Sigmoid colon (tissue), 7 donors: ENCODE measurements around the gene BDKRB1. TPM values are rescaled to one million over a fixed set of nuclear protein-coding genes. Genes with fewer than 3 reads are reported as not detected.

ENCODE experiments used
- DNase-seq: peaks from one replicate; pipeline ENCODE4 v3.0.0-alpha.2; 2019
- H3K27ac ChIP-seq, 4 donors: fragments of 200-600 bp; sonication (generic); one replicate each; pipeline ENCODE4 v1.5.1; 2016 to 2019; ENCODE audit warnings: mild to moderate bottlenecking in 1 of 4
- H3K27me3 ChIP-seq, 3 donors: fragments of 200-600 bp; sonication (generic); one replicate each; pipeline ENCODE4 v1.5.1; 2019; ENCODE audit warnings: mild to moderate bottlenecking in 1 of 3
- H3K36me3 ChIP-seq, 4 donors: fragments of 200-600 bp; sonication (generic); one replicate each; pipeline ENCODE4 v1.5.1; 2016 to 2019
- H3K4me1 ChIP-seq, 4 donors: fragments of 200-600 bp; sonication (generic); one replicate each; pipeline ENCODE4 v1.5.1; 2017 to 2019
- H3K4me3 ChIP-seq, 4 donors: fragments of 200-600 bp; sonication (generic); one replicate each; pipeline ENCODE4 v1.5.1; 2017 to 2019; ENCODE audit warnings: mild to moderate bottlenecking in 2 of 4, moderate library complexity in 1 of 4
- H3K9me3 ChIP-seq, 4 donors: fragments of 200-600 bp in 3 of 4; sonication (generic) in 3 of 4; one replicate each; pipeline versions ENCODE4 v1.5.1 to v1.6.1; 2013 to 2019
- EP300 ChIP-seq, 4 donors: sonication (generic); formaldehyde crosslinking; IDR thresholded peaks; one replicate each; pipeline ENCODE4 v1.6.1; 2017; ENCODE audit warnings: antibody characterized with exemption in 4 of 4
- POLR2A ChIP-seq, 2 donors: fragments of 450-650 bp; IDR thresholded peaks; one replicate each; pipeline ENCODE4 v1.6.1; 2016; ENCODE audit warnings: antibody characterized with exemption in 2 of 2, mild to moderate bottlenecking in 2 of 2, moderate library complexity in 2 of 2
- POLR2AphosphoS5 ChIP-seq, 4 donors: sonication (generic); formaldehyde crosslinking; IDR thresholded peaks; one replicate each; pipeline ENCODE4 v1.6.1; 2017; ENCODE audit warnings: antibody characterized with exemption in 4 of 4
- WGBS, 2 donors: extraction: QIAGEN DNeasy Blood & Tissue Kit; methylation state at CpG; one replicate each; pipeline ENCODE4 v1.1.7; 2013; 5-methylcytosine and 5-hydroxymethylcytosine counted together
- intact Hi-C: fragments of 100-400 bp; cut with DNase I; formaldehyde crosslinking; loops from one replicate; pipeline ENCODE4 v1.15.1; 2023
- polyA plus RNA-seq, 3 donors: library from polyadenylated mRNA; stranded (reverse); fragments of 200-250 nt; gene quantifications; one replicate each; pipeline ENCODE4 v1.2.3, GENCODE V29; 2013
- total RNA-seq, 4 donors: library from RNA; depleted of rRNA; stranded (reverse); fragments of >200 nt; gene quantifications; one replicate each; pipeline ENCODE4 v1.1.0, GENCODE V29; 2016
- TF ChIP-seq, protein P1 (sequence below), 4 experiments: fragments of 450-650 bp in 3 of 4; fragments of 200-600 bp in 1 of 4; IDR thresholded peaks; one replicate each; pipeline ENCODE4 v1.5.1; 2016 to 2019; ENCODE audit warnings: antibody characterized with exemption in 4 of 4, mild to moderate bottlenecking in 3 of 4, moderate library complexity in 2 of 4
- donor health status: healthy with polysubstance abuse.
- donor health status: Bipolar disorder and iron deficiency.
- donor health status: healthy.

Gene BDKRB1
- total and polyA plus RNA-seq, 7 donors, result 0.33 to 4.9 (median 2.4) TPM

DNA sequence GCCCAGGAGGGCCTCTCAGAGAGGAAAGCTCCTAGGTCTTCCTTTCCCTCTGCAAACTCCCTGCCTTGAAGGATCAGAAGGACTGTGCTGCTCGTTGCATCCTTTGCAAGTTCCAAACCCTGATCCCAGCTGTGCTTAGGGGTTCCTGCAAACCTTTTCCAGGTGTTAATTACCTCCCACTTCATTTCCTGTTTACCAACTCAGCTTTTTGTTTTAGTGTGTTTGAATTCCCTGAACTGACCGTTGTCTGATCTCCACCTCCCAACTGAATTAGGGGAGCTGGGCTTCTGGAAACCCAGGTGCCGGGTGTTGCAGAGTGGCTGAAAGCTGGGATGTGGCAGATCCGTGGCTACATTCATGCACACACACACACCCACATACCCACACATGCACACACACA is 20.6 kb upstream of the BDKRB1 start:
- no peaks in the 10 kb centered on the region for H3K9me3 ChIP-seq
- WGBS, 2 donors, result 28 to 41% methylated on average over 4 of the region's 4 CpGs
- no peaks in the 10 kb centered on the region for H3K27me3 ChIP-seq
- DNase-seq, result no peak
- TF ChIP-seq, protein P1, sequence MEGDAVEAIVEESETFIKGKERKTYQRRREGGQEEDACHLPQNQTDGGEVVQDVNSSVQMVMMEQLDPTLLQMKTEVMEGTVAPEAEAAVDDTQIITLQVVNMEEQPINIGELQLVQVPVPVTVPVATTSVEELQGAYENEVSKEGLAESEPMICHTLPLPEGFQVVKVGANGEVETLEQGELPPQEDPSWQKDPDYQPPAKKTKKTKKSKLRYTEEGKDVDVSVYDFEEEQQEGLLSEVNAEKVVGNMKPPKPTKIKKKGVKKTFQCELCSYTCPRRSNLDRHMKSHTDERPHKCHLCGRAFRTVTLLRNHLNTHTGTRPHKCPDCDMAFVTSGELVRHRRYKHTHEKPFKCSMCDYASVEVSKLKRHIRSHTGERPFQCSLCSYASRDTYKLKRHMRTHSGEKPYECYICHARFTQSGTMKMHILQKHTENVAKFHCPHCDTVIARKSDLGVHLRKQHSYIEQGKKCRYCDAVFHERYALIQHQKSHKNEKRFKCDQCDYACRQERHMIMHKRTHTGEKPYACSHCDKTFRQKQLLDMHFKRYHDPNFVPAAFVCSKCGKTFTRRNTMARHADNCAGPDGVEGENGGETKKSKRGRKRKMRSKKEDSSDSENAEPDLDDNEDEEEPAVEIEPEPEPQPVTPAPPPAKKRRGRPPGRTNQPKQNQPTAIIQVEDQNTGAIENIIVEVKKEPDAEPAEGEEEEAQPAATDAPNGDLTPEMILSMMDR (IDR thresholded peaks at IDR 0.05), result no peak
- TF ChIP-seq POLR2A (IDR thresholded peaks at IDR 0.05) (no peak), EP300 (IDR thresholded peaks at IDR 0.05) (no peak), POLR2AphosphoS5 (IDR thresholded peaks at IDR 0.05) (no peak)
- intact Hi-C loops, result no loop called here
- H3K36me3 ChIP-seq, result peaks cover 0 to 1% (median 0%) of the 10 kb centered on the region in 4 donors
- H3K4me3 ChIP-seq, result no peak overlapping the region
- H3K4me1 ChIP-seq, result peaks cover 0 to 21% (median 14%) of the 10 kb centered on the region in 4 donors
- no peak overlapping the region for H3K27ac ChIP-seq

DNA sequence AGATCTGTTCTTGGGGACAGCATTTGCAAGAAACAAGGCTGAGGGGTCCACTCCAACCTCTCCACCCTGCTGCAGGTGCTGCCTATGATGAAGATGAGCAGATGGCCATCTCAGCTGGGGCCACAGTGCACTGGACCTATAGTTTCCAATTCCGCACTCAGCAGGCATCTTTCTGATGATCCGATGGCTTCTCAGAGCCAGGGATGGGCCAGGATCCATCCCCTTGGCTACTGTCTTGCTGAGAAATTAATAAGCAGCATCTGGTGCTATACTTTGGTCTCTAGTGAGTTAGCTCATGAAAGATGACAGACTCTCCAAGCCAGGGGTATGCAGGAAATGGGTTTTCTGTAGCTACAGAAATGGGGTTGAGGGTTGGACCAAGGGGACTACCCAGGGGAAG is 18.4 kb upstream of the BDKRB1 start:
- peaks cover 0 to 21% (median 14%) of the 10 kb centered on the region in 4 donors for H3K4me1 ChIP-seq
- no peak for DNase-seq
- H3K36me3 ChIP-seq, result peaks cover 0 to 18% (median 4%) of the 10 kb centered on the region in 4 donors
- H3K9me3 ChIP-seq, result no peaks in the 10 kb centered on the region
- no peak overlapping the region for H3K4me3 ChIP-seq
- intact Hi-C loops, result no loop called here
- WGBS, 2 donors, result 96% methylated on average over 2 of the region's 2 CpGs
- TF ChIP-seq EP300 (IDR thresholded peaks at IDR 0.05) (no peak), POLR2AphosphoS5 (IDR thresholded peaks at IDR 0.05) (no peak), POLR2A (IDR thresholded peaks at IDR 0.05) (no peak)
- TF ChIP-seq, protein P1 (IDR thresholded peaks at IDR 0.05), result no peak
- H3K27me3 ChIP-seq, result no peaks in the 10 kb centered on the region
- H3K27ac ChIP-seq, result no peak overlapping the region

DNA sequence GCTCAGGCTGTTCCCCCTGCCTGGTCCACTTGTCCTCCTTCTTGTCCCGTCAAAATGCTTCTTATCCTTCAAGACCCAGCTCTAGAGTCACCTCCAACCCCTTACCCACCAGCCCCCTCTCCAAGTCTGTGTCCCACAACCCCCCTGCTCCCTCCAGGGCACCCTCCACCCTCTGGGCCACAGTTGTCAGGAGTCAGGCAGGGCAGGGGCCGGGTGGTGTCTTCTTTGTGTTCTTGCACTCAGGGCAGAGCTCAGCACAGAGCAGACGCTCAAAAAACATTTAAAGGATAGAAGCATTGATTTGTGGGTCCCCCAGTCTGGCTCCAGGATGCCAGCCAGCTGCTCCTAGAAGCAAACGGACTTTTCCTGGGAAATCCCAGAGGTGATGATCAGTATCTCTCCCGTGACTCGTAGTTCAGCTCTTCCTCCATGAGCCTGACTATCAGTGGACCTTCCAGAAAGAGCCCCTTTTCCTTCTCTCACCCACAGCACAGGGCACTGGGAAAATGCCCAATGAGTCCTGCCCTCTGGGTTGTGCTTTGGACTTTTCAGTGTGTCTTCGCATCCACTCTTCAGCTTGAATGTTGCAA is 17.2 kb upstream of the BDKRB1 start:
- intact Hi-C loops, result no loop called here
- TF ChIP-seq, protein P1 (IDR thresholded peaks at IDR 0.05), result no peak
- TF ChIP-seq POLR2AphosphoS5 (IDR thresholded peaks at IDR 0.05), result no peak
- TF ChIP-seq EP300 (IDR thresholded peaks at IDR 0.05), result no peak
- no peak for TF ChIP-seq POLR2A (IDR thresholded peaks at IDR 0.05)
- Histone ChIP-seq H3K4me1 (peaks cover 0 to 14% (median 10%) of the 10 kb centered on the region in 4 donors), H3K4me3 (no peak overlapping the region), H3K36me3 (peaks cover 0 to 18% (median 4%) of the 10 kb centered on the region in 4 donors), H3K27ac (no peak overlapping the region), H3K27me3 (no peaks in the 10 kb centered on the region), H3K9me3 (no peaks in the 10 kb centered on the region)
- WGBS, 2 donors, result 76 to 80% methylated on average over 7 of the region's 7 CpGs
- no peak for DNase-seq

DNA sequence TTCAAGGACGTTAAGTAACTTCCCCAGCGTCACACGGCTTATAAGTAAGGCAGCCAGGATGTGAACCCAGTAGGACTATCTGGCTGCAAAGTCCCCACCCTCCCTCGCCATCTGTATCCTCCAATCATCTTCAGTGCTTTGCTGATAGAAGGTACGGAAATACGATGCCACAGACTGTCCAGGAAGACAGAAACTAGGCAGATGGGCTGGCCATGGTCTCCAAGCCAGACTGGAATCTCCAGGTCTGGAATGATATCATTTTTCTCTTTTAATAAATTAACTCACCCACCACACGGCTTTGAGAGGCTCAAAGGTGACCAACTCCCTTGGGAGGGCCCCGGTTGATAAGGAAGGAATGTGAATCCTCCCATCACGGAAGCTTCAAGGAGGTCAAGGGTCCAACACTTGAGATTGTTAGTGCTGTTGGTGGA is 16.3 kb upstream of the BDKRB1 start:
- no peak overlapping the region for H3K27ac ChIP-seq
- no peaks in the 10 kb centered on the region for H3K27me3 ChIP-seq
- peaks cover 0 to 18% (median 4%) of the 10 kb centered on the region in 4 donors for H3K36me3 ChIP-seq
- DNase-seq, result no peak
- intact Hi-C loops, result no loop called here
- WGBS, 2 donors, result 18 to 57% methylated on average over 9 of the region's 9 CpGs
- H3K4me1 ChIP-seq, result peaks cover 0 to 10% (median 8%) of the 10 kb centered on the region in 4 donors
- no peaks in the 10 kb centered on the region for H3K9me3 ChIP-seq
- no peak overlapping the region for H3K4me3 ChIP-seq
- TF ChIP-seq, protein P1 (IDR thresholded peaks at IDR 0.05), result no peak
- TF ChIP-seq POLR2AphosphoS5 (IDR thresholded peaks at IDR 0.05) (no peak), POLR2A (IDR thresholded peaks at IDR 0.05) (no peak), EP300 (IDR thresholded peaks at IDR 0.05) (no peak)

DNA sequence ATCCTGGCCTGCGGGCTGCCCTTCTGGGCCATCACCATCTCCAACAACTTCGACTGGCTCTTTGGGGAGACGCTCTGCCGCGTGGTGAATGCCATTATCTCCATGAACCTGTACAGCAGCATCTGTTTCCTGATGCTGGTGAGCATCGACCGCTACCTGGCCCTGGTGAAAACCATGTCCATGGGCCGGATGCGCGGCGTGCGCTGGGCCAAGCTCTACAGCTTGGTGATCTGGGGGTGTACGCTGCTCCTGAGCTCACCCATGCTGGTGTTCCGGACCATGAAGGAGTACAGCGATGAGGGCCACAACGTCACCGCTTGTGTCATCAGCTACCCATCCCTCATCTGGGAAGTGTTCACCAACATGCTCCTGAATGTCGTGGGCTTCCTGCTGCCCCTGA is 15.4 kb upstream of the BDKRB1 start:
- no peak overlapping the region for H3K27ac ChIP-seq
- H3K27me3 ChIP-seq, result no peaks in the 10 kb centered on the region
- H3K4me1 ChIP-seq, result peaks cover 0 to 10% (median 8%) of the 10 kb centered on the region in 4 donors
- H3K4me3 ChIP-seq, result no peak overlapping the region
- peaks cover 0 to 18% (median 4%) of the 10 kb centered on the region in 4 donors for H3K36me3 ChIP-seq
- WGBS, 2 donors, result 95 to 97% methylated on average over 18 of the region's 18 CpGs
- no peak for DNase-seq
- intact Hi-C loops, result no loop called here
- H3K9me3 ChIP-seq, result no peaks in the 10 kb centered on the region
- TF ChIP-seq POLR2A (IDR thresholded peaks at IDR 0.05), result no peak
- no peak for TF ChIP-seq EP300 (IDR thresholded peaks at IDR 0.05)
- TF ChIP-seq, protein P1 (IDR thresholded peaks at IDR 0.05), result no peak
- no peak for TF ChIP-seq POLR2AphosphoS5 (IDR thresholded peaks at IDR 0.05)
